ENCODE results near the gene NT5C3B. TPM values are rescaled to one million over a fixed set of nuclear protein-coding genes. Genes with fewer than 3 reads are reported as not detected.

NT5C3B gene
- total RNA-seq, 6 donors from 2014 or later: 35.1 to 61.8 (median 37.5) TPM

DNA sequence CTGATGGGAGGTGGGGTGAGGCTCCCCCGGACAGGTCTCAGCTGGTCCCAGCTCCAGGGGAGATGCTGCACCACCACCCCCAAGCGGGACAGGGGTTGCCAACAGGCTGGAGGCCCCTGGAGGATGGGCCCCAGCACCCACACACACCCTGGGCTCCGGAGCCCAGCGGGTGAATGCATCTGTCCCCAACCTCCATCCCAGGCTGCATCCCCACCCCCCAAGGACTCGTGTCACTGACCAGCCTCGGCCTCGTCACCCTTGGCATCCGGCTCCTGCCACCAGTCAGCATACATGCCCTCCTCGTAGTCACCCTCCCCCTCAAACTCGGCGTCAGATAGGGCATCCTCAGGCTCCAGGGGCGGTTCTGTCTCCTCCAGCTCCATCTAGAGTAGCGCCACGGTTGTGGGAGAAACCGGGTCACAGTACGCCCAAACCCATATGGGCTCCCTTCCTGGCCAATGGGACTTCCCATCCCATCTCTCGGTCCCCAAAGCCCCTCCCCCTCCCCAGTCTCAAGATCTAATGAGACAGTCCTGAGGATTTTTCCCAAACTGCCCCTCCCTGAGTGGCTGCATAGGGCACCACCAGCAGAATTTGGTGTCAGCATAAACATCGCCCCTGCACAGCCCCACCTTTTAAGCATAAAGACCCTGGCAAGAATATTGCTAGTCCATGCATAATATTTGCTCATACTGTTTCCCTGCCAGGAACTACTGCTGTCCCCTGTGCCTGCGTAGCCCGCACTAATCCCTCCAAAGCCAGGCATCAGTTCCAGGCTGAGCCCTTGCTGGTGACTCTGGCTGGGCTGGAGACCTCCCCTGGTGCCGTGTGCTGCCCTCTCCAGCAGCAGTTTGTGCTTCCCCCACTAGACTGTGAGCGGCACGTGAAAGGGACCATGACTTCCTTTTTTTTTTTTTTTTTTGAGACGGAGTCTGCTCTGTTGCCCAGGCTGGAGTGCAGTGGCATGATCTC lies 32.7 kb downstream of the NT5C3B start:
- peaks cover 6 to 19% (median 11%) of the 10 kb centered on the region in 4 donors for H3K4me1 ChIP-seq
- no peak overlapping the region for H3K27ac ChIP-seq
- H3K27me3 ChIP-seq: no peaks in the 10 kb centered on the region
- H3K9me3 ChIP-seq: no peaks in the 10 kb centered on the region
- ATAC-seq (ENCODE audit: low FRiP score in 2 of 2) (no peak), DNase-seq (no peak)
- no peak overlapping the region for H3K4me3 ChIP-seq
- 57 to 80% methylated on average over 13 to 23 of the region's 24 CpGs for WGBS, 2 donors
- peaks cover 0 to 4% (median 0%) of the 10 kb centered on the region in 4 donors for H3K36me3 ChIP-seq
- TF ChIP-seq, protein P1, sequence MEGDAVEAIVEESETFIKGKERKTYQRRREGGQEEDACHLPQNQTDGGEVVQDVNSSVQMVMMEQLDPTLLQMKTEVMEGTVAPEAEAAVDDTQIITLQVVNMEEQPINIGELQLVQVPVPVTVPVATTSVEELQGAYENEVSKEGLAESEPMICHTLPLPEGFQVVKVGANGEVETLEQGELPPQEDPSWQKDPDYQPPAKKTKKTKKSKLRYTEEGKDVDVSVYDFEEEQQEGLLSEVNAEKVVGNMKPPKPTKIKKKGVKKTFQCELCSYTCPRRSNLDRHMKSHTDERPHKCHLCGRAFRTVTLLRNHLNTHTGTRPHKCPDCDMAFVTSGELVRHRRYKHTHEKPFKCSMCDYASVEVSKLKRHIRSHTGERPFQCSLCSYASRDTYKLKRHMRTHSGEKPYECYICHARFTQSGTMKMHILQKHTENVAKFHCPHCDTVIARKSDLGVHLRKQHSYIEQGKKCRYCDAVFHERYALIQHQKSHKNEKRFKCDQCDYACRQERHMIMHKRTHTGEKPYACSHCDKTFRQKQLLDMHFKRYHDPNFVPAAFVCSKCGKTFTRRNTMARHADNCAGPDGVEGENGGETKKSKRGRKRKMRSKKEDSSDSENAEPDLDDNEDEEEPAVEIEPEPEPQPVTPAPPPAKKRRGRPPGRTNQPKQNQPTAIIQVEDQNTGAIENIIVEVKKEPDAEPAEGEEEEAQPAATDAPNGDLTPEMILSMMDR (IDR thresholded peaks at IDR 0.05): no peak
- TF ChIP-seq POLR2AphosphoS5 (IDR thresholded peaks at IDR 0.05): no peak
- TF ChIP-seq POLR2A (IDR thresholded peaks at IDR 0.05): no peak
- TF ChIP-seq EP300 (IDR thresholded peaks at IDR 0.05): no peak

DNA sequence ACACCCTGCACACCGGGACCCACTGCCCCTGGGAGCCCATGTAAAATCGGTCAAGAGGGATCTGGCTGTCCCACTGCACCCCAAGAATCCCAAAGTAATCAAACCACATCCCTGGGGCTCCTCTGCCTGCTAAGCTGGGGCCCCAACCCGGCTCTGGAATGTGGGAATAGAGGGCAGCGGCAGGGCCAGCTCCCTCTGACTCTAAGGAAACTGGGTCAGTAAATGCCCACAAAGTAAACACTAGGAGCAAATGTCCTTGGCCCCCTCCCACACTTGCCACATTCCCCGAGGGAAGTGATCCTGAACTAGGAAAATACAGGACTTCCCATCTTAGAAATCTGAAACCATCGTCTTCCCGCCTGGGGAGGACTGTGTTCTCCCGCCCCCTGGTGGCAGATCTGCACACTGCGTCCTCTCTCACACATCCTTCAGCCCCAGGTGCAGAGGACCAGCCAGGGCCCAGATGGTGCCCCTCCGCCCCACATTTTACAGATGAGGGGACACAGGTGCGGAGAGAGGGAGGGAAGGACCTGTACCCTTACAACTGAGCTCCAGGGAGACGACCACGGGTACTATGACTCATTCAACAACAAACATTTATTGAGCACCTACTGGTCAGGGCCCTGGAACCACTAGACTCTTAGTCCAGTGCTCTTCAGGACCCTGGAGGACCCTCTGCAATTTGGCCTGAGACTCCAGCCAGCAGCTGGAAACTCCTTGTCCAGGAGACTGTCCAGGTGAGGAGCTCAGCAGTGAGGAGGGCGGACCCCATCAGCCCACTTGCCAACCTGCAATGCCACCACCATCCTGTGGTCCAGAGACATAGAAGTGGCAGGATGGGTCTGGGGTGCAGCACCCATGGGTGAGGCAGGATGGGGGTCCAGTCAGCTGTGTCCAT lies 34.4 kb downstream of the NT5C3B start:
- Histone ChIP-seq H3K27ac (peak overlapping the region in 2 of 4 donors; percentile 52 to 59), H3K4me3 (peak overlapping the region in 2 of 4 donors; percentile 6 to 17)
- 15 to 18% methylated on average over 10 to 12 of the region's 14 CpGs for WGBS, 2 donors

DNA sequence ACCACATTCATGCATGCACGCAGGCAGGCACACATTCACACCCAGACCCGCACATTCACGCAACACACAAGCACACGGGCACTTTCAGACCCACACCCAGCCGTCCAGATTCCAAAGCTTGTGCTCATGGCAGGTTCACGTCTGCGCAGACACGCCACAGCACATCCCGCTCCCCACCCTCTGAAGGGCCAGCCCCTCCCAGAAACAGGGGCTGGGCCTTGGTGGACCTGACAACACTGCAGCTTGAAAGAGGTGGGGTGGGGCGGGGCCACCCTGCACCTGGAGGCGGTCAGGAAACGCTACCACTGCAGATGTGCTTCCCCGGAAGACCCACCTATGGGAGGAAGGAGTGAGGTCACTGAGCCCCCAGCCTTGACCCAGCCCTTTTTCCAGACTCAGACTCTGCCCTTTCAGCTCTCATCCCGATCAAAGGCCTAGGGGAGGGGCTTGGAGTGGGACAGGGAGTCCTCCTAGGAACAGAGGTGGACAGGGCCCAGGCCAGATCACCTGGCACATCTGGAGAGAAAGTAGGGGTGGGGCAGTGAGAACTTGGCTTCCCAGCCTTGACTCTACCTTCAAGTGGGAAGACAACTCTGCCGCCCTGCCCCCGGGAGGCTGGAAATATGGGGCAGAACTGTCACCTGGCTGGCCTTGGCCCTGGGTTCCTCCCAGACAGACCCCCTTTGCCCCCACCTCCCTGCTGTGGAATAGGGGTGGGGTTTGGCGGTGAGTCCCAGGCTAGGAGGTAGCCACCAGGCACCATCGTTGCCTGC lies 35.2 kb downstream of the NT5C3B start:
- Histone ChIP-seq H3K27ac (peak overlapping the region in 2 of 4 donors; percentile 52 to 59), H3K27me3 (no peaks in the 10 kb centered on the region), H3K36me3 (no peaks in the 10 kb centered on the region), H3K4me3 (peak overlapping the region in 1 of 4 donors; percentile 17), H3K9me3 (no peaks in the 10 kb centered on the region), H3K4me1 (peaks cover 6 to 19% (median 11%) of the 10 kb centered on the region in 4 donors)
- DNase-seq: peak; percentile 78 to 80
- ATAC-seq (ENCODE audit: low FRiP score in 2 of 2): peak; percentile 61 to 82
- 45 to 55% methylated on average over 13 to 16 of the region's 18 CpGs for WGBS, 2 donors
- TF ChIP-seq, protein P1 (IDR thresholded peaks at IDR 0.05): no peak
- TF ChIP-seq EP300 (IDR thresholded peaks at IDR 0.05) (no peak), POLR2A (IDR thresholded peaks at IDR 0.05) (no peak), POLR2AphosphoS5 (IDR thresholded peaks at IDR 0.05) (peak in 1 of 2 donors; percentile 25)

More for the DNA sequence above, 34.4 kb downstream of the NT5C3B start:
- Histone ChIP-seq H3K36me3 (no peaks in the 10 kb centered on the region), H3K4me1 (peaks cover 6 to 19% (median 11%) of the 10 kb centered on the region in 4 donors), H3K27me3 (no peaks in the 10 kb centered on the region), H3K9me3 (no peaks in the 10 kb centered on the region)
- DNase-seq (peak in 1 of 2 donors; percentile 82), ATAC-seq (ENCODE audit: low FRiP score in 2 of 2) (peak; percentile 89 to 90)
- TF ChIP-seq EP300 (IDR thresholded peaks at IDR 0.05) (no peak), POLR2AphosphoS5 (IDR thresholded peaks at IDR 0.05) (peak in 1 of 2 donors; percentile 16)
- TF ChIP-seq, protein P1 (IDR thresholded peaks at IDR 0.05): peak; percentile 93 to 96 (median 94)

DNA sequence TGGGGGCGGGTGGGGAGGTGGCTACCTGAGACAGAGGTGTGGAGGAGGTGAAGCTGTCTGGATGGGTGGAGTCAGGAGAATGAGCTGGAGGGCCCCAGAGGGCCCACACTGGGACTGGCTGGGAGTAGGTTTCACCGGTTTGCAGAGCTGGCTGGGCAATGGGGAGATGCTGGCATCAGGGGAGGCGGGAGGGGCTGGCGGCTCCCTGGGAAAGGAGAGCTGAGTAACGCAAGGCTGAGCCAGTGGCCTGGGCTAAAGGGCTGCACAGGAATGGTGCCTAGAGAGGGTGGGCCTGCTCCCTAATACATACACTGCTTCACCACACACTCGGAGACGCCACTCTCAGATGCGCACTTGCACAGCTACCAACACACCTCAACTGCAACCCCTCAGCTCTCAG lies 36.7 kb downstream of the NT5C3B start:
- H3K27me3 ChIP-seq: no peaks in the 10 kb centered on the region
- H3K4me3 ChIP-seq: no peak overlapping the region
- H3K36me3 ChIP-seq: no peaks in the 10 kb centered on the region
- ATAC-seq (ENCODE audit: low FRiP score in 2 of 2) (no peak), DNase-seq (no peak)
- no peak overlapping the region for H3K27ac ChIP-seq
- WGBS, 2 donors: 85 to 97% methylated on average over 8 of the region's 8 CpGs
- TF ChIP-seq EP300 (IDR thresholded peaks at IDR 0.05) (no peak), POLR2A (IDR thresholded peaks at IDR 0.05) (no peak), POLR2AphosphoS5 (IDR thresholded peaks at IDR 0.05) (no peak)
- TF ChIP-seq, protein P1 (IDR thresholded peaks at IDR 0.05): no peak
- peaks cover 6 to 22% (median 12%) of the 10 kb centered on the region in 4 donors for H3K4me1 ChIP-seq
- H3K9me3 ChIP-seq: no peaks in the 10 kb centered on the region

All from upper lobe of left lung (tissue), 6 donors.